Measurements from ENCODE around the gene AKAP9.
"Not testable (repeated sequence)": the region's sequence is repeated elsewhere in the genome, so short reads cannot be mapped to it uniquely, and the experiment has no call there.

Gene AKAP9

DNA sequence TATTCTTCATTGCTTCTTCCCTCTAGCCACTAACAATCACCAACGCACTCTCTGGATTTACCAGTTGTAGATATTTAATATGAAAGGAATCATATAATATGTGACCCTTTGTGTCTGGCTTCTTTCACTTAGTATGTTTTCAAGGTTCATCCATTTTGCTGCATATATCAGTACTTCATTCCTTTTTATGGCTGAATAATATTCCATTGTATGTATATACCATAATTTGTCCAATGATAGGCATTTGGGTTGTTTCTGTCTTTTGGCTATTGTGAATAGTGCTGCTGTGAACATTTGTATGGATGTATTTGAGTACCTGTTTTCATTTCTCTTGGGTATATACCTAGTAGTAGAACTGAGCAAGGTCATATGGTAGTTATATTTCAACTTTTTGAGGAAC lies 7.3 kb downstream of the AKAP9 start:
- no peak for DNase-seq

DNA sequence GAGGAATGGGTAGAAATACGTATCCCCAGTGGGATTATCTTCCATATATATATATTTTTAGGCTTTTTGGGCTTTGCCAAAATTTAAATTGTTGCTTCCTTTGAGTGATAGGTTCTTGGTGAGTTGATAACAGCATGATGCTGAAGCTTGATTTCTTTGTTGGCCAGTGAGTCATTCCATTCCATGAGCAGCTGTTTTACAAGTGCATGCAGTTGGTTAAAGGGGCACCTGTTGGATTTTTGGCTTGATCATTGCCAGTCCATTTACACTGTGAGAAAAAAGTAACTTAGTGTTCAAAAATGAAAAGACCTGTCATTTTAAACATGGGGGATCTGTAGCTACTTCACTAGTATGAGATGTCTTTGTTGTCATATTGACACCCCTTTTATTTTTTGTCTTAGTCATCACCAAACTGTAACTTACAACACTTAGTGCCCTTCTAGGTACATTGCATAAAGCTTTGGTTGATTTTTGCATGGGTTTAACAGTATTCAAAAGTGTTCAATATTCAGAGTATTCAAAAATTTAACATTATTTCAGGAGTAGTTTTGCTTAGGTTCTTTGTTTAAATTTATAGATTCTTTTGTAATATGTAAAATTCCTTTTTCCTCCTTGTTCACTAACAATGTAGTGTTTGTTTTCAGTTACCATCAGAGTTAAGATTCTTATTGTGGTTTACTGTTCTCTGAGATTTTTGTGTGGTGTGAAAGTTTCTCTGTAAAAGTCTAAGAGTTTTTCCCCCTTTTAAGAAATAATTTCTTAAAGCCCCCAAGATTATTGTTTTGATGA lies 8.8 kb downstream of the AKAP9 start:
- no peak for DNase-seq

DNA sequence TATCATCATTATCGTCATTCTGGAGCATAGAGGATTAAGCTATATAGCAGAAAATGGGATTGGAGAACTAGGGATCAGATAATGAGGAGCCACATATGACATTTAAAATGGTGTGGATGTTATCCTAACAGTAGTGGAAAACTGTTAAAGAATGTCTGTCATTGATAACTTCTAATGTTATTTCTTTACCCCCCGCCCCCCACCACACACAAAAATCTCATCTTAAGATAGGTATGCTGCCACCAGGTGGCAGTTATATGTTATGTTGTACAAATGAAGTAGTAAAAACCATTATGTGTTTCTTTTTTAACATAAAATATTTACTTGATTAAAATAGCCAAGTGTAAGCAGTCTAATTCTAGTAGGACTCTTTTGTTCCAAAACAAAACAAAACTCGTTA lies 13.0 kb downstream of the AKAP9 start:
- DNase-seq, result no peak

DNA sequence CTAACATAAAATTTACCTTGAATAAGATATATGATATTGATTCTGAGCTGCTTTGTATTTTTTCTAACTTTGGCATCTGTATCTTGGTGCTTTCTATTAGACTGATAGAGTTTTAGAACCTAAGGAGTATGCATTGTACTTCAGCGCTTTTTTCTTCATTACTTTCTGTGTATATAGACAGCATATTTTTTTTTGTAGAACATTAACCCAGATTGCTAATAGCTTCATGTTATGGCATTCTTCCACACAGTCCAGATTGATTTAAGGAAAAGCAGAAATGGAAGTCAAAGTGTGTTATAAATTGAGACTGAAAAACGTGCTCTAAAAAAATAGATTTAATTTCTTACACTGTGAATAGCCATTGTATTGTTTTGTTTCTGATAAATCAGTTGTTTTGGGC lies 15.8 kb downstream of the AKAP9 start:
- DNase-seq, result not testable (repeated sequence)

DNA sequence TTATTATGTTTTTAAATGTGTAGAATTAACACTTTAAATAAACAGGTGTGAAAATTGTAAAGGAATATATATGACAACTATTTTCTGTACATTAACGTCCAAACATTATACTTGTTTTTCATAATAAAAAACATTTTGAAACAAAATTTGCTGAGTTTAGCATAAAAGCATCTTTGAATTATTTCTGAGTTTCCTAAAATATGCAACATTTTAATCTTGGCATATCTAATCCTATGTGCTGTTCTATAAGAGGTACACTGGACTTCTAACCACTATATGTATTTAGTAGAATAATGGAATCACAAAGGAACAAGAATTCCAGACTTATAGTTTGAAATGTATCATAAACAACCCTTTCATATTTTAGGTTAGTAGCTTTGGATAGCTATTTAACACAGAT lies 16.6 kb downstream of the AKAP9 start:
- no peak for DNase-seq

DNA sequence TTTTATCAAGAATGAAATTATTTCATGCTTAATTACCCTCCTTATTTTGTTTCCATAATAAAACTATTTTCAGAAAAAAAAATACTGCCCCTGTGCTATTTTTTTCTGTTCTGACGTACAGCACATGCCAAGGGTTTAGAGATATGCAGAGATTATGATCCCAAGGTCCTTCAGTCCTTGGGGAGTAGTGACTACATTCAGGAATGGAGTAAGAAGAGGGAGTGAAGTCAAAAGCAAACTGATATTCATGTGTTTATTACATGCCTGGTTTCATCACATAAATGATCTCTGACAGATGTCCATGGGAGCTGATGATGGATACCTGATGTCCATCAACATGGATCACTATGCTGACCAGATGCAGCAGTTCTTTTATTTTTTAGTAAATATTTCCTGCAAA lies 17.2 kb downstream of the AKAP9 start:
- no peak for DNase-seq

DNA sequence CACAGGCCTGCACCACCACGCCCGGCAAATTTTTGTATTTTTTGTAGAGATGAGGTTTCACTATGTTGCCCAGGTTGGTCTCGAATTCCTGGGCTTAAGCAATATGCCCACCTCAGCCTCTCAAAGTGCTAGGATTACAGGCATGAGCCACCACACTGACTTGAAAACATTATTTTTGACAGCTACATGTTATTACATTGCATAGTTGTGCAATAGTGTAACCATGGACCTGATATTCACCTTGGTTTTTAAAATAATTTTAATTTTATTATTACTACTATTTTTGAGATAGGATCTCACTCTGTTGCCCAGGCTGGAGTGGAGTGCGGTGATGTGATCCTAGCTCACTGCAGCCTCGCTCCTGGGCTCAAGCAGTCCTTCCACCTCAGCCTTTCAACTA lies 18.4 kb downstream of the AKAP9 start:
- DNase-seq, result no peak

DNA sequence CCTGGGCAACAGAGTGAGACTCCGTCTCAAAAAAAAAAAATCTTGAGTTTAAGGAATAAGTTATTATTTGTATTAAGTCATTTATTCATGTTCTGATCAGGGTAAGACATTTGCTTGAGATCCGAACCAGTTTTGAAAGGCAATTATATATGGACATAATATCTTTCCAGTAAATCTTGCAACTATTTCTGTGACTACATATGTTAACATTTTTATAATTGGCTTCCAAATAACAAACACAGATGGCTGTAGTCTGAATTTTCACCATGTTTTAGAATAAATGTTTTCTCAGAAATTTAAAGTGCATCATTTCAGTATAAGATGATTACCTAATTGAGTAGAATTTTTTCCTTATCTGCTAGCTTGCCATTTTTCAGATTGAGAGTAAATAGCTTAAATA lies 21.2 kb downstream of the AKAP9 start:
- no peak for DNase-seq

DNA sequence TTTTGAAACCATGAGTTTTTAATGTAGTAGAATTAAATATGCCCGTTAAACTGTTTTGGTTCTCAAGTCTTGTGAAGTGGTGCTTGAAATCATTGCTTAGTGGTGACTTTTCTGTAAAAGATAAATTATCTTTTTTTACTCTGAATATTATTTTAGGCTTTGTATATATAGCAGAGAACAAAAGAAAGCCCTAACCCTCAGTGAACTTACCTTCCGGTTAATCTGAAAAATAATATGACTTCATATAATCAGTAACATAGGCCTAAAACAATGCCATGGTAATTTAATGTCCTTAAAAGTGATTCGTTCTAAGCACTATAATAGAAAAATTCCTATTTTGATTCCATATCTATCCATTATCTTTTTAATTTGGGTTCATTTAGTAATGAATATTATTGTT lies 21.8 kb downstream of the AKAP9 start:
- no peak for DNase-seq

DNA sequence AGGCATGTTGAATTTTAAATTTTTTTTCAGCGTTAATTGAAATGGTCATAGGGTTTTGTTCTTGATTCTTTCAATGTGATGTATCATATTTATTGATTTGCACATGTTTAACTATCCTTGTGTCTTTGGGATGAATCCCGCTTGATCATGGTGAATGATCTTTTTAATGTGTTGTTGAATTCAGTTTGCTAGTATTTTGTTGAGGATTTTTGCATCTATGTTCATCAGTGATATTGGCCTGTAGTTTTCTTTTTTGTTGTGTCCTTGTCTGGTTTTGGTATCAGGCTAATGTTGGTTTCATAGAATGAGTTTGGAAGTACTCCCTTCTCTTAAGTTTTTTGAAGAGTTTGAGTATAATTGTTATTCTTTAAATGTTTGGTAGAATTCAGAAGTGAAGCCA lies 26.9 kb downstream of the AKAP9 start:
- not testable (repeated sequence) for DNase-seq

DNA sequence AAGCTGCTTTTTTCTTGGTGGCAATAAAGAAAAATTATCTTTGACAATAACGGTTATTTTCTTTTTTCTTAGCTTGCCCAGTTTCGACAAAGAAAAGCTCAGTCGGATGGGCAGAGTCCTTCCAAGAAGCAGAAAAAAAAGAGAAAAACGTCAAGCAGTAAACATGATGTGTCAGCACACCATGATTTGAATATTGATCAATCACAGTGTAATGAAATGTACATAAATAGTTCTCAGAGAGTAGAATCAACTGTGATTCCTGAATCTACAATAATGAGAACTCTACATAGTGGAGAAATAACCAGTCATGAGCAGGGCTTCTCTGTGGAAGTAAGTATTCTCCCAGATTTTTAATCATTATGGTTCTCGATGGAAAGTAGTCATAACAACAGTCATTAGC lies 33.0 kb downstream of the AKAP9 start:
- DNase-seq, result no peak

DNA sequence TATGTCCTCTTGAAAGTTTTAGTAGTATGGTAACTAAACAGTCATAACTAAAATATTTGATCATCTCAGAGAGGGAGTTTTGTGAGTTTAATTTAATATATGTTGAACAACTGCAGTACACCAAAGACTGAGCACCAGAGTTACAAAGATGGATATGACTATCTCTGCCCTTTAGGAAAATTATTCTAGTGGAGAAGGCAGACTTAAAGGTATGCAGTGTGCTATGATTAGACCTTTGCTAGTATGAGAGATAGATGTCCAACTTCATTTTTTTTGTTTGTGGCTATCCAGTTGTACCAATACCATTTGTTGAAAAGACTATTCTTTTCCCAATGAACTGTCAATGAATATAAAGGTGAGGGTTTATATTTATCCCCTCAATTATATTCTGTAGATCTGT lies 33.4 kb downstream of the AKAP9 start:
- DNase-seq, result no peak

DNA sequence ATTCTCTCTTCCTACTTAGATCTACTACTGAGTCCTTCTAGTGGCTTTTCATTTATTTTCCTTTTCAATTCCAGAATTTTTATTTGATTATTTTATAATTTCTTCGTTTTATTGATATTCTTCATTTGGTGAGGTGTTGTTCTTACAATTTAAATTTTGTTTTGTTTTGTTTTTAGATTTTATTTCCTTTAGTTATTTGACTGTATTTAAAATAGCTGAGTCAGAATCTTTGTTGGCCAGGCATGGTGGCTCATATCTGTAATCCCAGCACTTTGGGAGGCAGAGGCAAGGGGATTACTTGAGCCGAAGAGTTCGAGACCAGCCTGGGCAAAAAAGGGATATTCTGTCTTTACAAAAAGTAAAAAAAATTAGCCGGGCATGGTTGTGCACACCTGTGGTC lies 36.1 kb downstream of the AKAP9 start:
- DNase-seq, result no peak

DNA sequence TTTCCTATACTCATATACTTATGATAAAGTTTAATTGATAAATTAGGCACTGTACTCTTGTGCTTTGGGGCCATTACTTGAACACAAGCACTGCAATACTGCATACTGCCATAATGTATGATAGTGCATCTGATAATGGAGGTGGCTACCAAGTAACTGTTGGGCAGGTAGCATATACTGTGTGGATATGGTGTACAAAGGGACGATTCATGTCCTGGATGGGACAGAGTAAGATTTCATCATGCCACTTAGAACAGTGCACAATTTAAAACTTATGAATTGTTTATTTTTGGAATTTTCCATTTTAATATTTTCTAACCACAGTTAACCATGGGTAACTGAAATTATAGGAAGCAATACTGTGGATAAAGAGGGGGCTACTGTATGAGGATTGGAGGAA lies 38.9 kb downstream of the AKAP9 start:
- no peak for DNase-seq

DNA sequence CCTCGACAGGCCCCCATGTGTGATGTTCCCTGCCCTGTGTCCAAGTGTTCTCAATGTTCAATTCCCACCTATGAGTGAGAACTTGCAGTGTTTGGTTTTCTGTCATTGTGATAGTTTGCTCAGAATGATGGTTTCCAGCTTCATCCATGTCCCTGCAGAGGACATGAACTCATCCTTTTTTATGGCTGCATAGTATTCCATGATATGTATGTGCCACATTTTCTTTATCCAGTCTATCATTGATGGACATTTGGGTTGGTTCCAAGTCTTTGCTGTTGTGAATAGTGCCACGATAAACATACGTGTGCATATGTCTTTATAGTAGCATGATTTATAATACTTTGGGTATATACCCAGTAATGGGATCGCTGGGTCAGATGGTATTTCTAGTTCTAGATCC lies 41.7 kb downstream of the AKAP9 start:
- not testable (repeated sequence) for DNase-seq

DNA sequence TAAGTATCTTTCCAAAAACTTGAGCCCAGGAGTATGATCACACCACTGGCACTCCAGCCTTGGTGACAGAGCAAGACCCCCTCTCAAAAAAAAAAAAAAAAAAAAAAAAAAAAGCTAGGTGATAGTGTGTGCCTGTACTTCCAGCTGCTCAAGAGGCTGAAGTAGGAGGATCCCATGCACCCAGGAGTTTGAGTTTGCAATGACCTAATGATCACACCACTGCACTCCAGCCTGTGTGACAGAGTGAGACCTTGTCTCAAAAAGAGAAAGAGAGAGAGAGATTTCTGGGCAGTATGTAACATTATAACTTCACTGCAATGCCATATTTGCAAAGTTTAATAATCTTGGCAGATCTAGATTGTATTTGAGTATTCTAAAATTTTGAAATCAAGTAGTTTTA lies 47.6 kb downstream of the AKAP9 start:
- DNase-seq, result no peak

DNA sequence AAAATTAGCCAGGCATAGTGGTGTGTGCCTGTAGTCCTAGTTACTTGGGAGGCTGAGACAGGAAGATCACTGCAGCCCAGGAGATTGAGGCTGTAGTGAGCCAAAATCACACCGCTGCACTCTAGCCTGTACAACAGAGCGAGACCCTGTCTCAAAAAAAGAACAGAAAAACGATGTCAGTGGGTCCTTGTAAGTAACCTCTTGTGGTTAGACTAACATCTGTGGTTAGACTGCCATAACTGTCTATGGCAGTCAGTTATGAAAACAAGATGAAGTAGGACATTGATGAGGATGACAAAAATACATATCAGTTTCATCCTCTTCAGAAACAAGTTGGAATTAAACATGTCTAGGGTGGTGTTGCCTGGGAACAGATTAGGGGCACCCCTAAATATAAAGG lies 53.3 kb downstream of the AKAP9 start:
- DNase-seq, result no peak

DNA sequence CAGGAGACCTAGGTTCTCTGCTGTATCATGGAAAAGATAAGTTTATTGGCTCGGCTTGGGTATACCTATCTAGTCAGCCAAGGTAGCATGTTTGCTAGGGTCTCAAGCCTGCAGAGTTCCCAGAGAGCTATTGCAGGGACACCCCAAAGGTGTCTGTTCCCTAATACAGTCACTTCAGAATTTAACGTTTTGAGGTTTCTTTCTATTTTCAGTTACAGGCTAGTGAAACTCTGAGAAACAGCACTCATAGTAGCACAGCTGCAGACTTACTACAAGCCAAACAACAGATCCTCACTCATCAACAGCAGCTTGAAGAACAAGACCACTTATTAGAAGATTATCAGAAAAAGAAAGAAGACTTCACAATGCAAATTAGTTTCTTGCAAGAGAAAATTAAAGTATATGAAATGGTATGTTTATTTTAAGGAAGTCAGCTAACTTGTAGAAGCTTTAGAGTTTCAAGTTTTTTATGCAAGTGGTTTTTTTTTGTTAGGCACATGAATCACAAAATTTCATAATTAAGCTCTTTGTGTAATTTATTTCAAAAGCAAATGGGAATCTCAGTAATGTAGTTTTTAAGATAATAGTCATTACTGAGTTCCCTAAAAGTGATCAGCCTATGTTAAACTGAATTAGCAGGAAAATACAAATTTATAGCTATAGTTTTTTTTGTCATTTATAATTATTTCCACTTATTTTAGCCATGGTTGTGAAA lies 54.9 kb downstream of the AKAP9 start:
- DNase-seq, result no peak

DNA sequence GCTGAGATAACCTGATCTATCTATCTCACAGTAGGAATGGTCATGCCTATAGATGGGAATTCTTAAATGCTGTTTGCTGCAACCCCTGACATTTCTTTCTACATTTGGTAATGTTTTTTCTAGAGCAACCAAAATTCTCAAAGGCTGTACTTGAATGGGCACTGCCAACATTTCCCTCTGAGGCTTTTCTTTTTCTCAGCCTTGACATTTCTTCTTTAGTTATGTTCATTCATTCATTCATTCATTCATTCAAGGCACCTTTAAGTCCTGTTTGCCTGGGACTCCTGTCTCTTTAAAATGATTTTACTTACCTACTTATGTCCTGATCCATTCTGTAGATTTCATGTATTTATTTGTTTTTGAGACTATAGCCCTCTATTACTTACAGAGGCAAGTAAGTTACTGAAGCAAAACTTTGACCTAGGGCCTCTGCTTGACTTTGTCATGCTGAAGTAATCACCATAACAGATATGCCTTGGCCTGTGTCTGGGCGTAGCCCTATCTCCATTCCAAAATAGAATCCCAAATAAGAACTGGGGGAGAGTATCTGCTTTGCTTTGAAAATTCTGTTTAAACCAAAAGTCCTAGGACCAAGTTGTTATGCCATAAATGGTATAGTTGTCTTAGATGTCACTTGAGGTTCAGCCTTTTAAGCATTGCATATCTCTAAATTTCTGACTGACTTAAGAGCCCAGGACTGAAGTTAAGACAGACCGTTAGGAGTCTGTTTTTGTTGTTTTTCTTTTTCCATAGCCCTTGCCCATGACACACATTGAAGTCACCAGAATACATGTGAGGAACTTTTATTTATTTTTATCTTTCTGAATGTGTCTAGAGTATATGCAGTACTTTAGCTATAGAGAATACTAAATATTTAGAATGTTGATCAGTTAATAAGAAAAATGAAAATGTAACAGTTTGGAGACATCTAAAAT lies 59.2 kb downstream of the AKAP9 start:
- DNase-seq, result no peak

DNA sequence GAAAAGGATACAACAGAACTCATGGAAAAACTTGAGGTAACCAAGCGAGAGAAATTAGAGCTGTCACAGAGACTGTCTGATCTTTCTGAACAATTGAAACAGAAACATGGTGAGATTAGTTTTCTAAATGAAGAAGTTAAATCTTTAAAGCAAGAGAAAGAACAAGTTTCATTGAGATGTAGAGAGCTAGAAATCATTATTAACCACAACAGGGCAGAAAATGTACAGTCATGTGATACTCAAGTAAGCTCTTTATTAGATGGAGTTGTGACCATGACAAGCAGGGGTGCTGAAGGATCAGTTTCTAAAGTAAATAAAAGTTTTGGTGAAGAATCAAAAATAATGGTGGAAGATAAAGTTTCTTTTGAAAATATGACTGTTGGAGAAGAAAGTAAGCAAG lies 62.1 kb downstream of the AKAP9 start:
- no peak for DNase-seq

DNA sequence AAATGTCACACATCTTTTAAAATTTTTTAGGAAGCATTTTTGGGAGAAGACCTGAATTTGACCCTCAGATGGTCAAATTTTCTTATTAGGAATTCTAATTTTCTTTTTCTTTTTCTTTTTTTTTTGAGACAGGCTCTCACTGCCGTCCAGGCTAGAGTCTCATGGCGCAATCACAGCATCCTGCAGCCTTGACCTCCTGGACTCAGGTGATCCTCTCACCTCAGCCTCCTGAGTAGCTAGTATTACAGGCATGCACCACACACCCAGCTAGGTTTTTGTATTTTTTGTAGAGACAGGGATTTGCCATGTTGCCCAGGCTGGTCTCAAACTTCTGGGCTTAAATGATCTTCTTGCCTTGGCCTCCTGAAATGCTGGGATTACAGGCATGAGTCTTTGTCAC lies 65.4 kb downstream of the AKAP9 start:
- no peak for DNase-seq

DNA sequence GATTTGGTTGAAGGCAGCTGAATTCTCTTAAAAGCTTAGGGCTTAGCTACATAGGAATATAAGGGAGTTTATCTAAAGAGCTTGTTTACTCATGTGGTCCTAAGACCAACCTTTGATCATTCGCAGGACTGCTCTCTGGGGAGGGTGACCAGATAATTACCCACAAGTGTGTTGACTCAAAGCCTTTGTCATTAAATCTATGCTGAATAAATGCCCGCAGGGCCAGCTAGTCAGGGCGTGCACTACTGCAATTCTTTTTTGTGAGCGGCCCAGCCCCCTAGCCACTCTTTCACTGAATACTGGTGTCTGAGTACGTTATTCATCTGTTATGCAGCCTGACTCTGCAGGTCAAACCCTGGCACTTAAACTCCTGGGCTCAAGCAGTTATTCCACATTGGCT lies 69.6 kb downstream of the AKAP9 start:
- no peak for DNase-seq

DNA sequence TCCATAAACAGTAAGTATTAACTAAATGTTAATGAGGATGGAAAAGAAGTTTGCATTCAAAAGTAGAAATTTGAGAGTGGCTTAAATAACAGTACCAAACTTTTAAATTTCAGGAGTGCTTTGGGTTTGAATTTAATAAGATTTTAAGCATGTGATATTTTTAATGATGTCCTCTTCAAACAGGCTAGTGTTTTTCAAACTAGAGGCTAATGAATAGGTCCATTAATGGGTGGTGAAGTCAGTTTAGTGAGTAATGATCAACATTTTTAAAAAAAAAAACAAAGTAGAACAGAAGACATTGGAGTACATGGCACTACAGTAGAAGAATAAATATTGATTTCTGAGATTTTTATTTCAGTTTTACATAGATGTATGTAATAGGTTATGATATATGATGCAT lies 72.9 kb downstream of the AKAP9 start:
- no peak for DNase-seq

DNA sequence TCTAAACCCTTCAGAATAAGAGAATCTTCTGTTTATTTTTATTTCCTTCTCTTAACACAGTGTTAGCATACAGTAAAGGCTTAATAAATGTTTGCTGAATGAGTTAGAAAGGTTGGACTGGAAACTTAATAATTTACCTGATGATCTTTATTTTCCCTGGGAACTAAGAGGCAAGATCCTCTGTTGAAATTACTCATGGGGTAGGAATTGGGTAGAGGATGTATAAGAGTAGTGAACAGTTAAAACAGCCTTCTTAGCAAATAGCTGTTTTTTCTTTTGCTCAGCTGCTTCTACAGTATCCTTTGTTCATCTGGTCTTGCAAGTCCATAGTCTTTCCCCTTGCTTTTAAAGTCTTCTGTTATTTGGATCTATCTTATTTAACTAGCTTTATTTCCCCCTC lies 80.0 kb downstream of the AKAP9 start:
- no peak for DNase-seq

Data from activated gamma-delta T cell treated with Interleukin-2 at 50 U/mL for 16 hours (primary cell).